Panc1 (cell line): Measurements from ENCODE around the gene ACTR1B. TPM values are rescaled to one million over a fixed set of nuclear protein-coding genes. Genes with fewer than 3 reads are reported as not detected.

Source experiments
- ATAC-seq: fragments of 200-7000 bp; cut with Tn5 transposase; 2 replicates; pipeline ENCODE4 v1.9.1; 2020; ENCODE audit warnings: mild to moderate bottlenecking, moderate library complexity
- BruUV-seq: library from RNA; stranded (reverse); fragments of 400-500 nt; replicated peaks from 2 replicates; lab custom pipeline; 2021; lab: Mats Ljungman, UMichigan
- CTCF ChIA-PET: fragments of 300-600 bp; sonication (Branson Sonifier 250); formaldehyde crosslinking; loops from one replicate; lab custom pipeline; 2022; ENCODE audit warnings: antibody characterized with exemption; lab: Charles Lee
- POLR2A ChIA-PET: fragments of 300-600 bp; sonication (Branson Sonifier 250); formaldehyde crosslinking; loops from one replicate; lab custom pipeline; 2022; ENCODE audit warnings: antibody characterized with exemption; lab: Charles Lee
- DNase-seq: peaks from one replicate; pipeline ENCODE4 v3.0.0-alpha.2; 2010; ENCODE audit warnings: low read depth, low spot score
- H3K27ac ChIP-seq: 2 replicates; pipeline ENCODE4 v1.5.1; 2011; ENCODE audit warnings: mild to moderate bottlenecking, low read length, inconsistent platforms
- H3K27me3 ChIP-seq: fragments of 200-500 bp; sonication (Bioruptor generic); 2 replicates; pipeline ENCODE4 v1.6.0; 2014; ENCODE audit warnings: low read length, inconsistent platforms; ENCODE audit not compliant: control insufficient read depth, insufficient read depth
- H3K36me3 ChIP-seq: fragments of 200-500 bp; sonication (Bioruptor generic); 2 replicates; pipeline ENCODE4 v1.5.1; 2014; ENCODE audit warnings: inconsistent platforms, mild to moderate bottlenecking, low read length, moderate library complexity; ENCODE audit not compliant: control insufficient read depth, insufficient read depth
- H3K4me1 ChIP-seq: 2 replicates; pipeline ENCODE4 v1.5.1; 2011; ENCODE audit warnings: inconsistent platforms, mild to moderate bottlenecking, low read length, moderate library complexity; ENCODE audit not compliant: control insufficient read depth, insufficient read depth
- H3K4me3 ChIP-seq, 2 experiments: 2 replicates each; pipeline ENCODE4 v1.5.1; 2011 to 2012; ENCODE audit warnings: low read depth in 2 of 2, low read length in 2 of 2, mild to moderate bottlenecking in 2 of 2, inconsistent platforms in 1 of 2, moderate library complexity in 1 of 2
- H3K9me3 ChIP-seq: fragments of 200-500 bp; sonication (Bioruptor generic); 2 replicates; pipeline ENCODE4 v1.5.1; 2014; ENCODE audit warnings: low read depth, mild to moderate bottlenecking, inconsistent platforms, low read length, moderate library complexity; ENCODE audit not compliant: control insufficient read depth, insufficient read depth
- POLR2AphosphoS5 ChIP-seq: IDR thresholded peaks from 2 replicates; pipeline ENCODE4 v1.6.1; 2012; ENCODE audit warnings: mild to moderate bottlenecking, low read depth, low read length, moderate library complexity
- REST ChIP-seq, 2 experiments: IDR thresholded peaks; 2 replicates each; pipeline ENCODE4 v1.6.1; 2011 to 2012; ENCODE audit warnings: low read depth in 2 of 2, control low read depth in 1 of 2, low read length in 1 of 2, mild to moderate bottlenecking in 1 of 2, moderate library complexity in 1 of 2; ENCODE audit not compliant: insufficient read depth in 1 of 2
- SIN3A ChIP-seq: IDR thresholded peaks from 2 replicates; pipeline ENCODE4 v1.6.1; 2012; ENCODE audit warnings: low read depth, mild to moderate bottlenecking, low read length, moderate library complexity, borderline replicate concordance; ENCODE audit not compliant: insufficient read depth
- TCF7L2 ChIP-seq: IDR thresholded peaks from 2 replicates; pipeline ENCODE4 v1.6.1; 2011; ENCODE audit warnings: mild to moderate bottlenecking, low read depth, low read length, inconsistent platforms
- in situ Hi-C: cut with HindIII; loops from 2 replicates; pipeline ENCODE4 v1.10.0; 2016; ENCODE audit warnings: low sequenced_read_pairs, low pct_unique_long_range_greater_than_20kb
- intact Hi-C: fragments of 100-400 bp; cut with micrococcal nuclease; formaldehyde crosslinking; loops from one replicate; pipeline ENCODE4 v1.10.0; 2022; ENCODE audit not compliant: unreplicated experiment
- total RNA-seq: library from RNA; stranded (reverse); gene quantifications from one replicate; pipeline ENCODE4 v1.2.1, GENCODE V29; 2021; ENCODE audit not compliant: unreplicated experiment
- TF ChIP-seq, protein P1 (sequence below): fragments of 450-650 bp; IDR thresholded peaks from 2 replicates; pipeline ENCODE4 v1.5.1; 2017; ENCODE audit warnings: mild to moderate bottlenecking

The ACTR1B gene
- total RNA-seq, 1 experiment from 2014 or later = 28.1 TPM

DNA sequence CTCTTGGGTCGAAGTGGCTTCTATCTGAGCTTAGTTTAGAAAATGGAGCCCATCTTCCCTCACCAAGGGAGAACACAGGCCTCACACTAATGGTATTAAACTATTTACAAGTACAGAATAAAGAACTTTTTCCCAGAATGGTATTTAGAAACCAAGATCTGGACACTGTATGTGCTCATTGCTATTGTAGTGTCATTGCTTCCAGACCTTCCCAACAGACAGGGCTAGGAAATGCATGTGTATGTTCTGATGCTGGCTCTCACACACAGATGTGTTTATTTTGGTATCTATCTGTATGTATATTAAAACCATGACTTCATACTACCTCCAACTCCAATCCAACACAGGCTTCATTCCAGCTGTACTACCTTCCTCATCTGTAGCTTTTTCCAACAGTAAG, 10.0 kb downstream of the ACTR1B start:
- TF ChIP-seq TCF7L2 = no peak
- TF ChIP-seq REST (IDR thresholded peaks at IDR 0.05; ENCODE audit: insufficient read depth in 1 of 2, low read depth in 2 of 2, low read length in 1 of 2) = no peak
- TF ChIP-seq SIN3A = no peak
- in situ Hi-C loops (no loop called here), intact Hi-C loops (no loop called here)
- no peaks in the 10 kb centered on the region for H3K4me1 ChIP-seq
- H3K36me3 ChIP-seq = no peaks in the 10 kb centered on the region
- POLR2A ChIA-PET = no interaction called here
- no peak overlapping the region for H3K4me3 ChIP-seq
- DNase-seq = no peak
- peaks cover 4% of the 10 kb centered on the region; the same call in 1 of the 2 replicates for H3K9me3 ChIP-seq
- CTCF ChIA-PET = no interaction called here
- no peaks in the 10 kb centered on the region for H3K27me3 ChIP-seq
- BruUV-seq = no TSS peak
- ATAC-seq = no peak
- H3K27ac ChIP-seq = no peak overlapping the region

DNA sequence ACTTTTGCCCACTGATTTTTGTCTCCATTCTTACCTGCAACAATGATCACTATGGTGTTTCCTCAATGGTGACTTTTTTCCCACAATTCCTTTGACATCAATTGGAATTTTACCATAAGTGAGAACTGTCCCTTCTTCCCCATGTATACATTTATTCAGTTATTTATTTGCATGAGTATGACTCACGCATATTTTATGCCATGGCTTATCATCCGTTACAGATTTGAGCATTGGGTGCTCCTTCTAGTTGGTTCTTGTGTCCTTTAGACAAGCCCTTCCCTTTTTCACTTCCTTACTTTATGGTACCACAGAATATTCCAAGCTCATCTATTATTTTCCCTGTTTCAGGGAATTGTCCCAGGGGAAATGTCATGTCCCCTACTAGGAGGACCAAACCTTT, 10.4 kb downstream of the ACTR1B start:
- Histone ChIP-seq H3K27me3 (no peaks in the 10 kb centered on the region), H3K4me1 (no peaks in the 10 kb centered on the region), H3K4me3 (no peak overlapping the region), H3K27ac (no peak overlapping the region), H3K9me3 (peaks cover 4% of the 10 kb centered on the region; the same call in 1 of the 2 replicates), H3K36me3 (peaks cover 4% of the 10 kb centered on the region; the same call in 1 of the 2 replicates)
- intact Hi-C loops = no loop called here
- DNase-seq = no peak
- in situ Hi-C loops = no loop called here
- BruUV-seq = TSS peak; percentile 61
- TF ChIP-seq TCF7L2 (no peak), REST (IDR thresholded peaks at IDR 0.05; ENCODE audit: insufficient read depth in 1 of 2, low read depth in 2 of 2, low read length in 1 of 2) (no peak), SIN3A (no peak), POLR2AphosphoS5 (no peak)
- TF ChIP-seq, protein P1, sequence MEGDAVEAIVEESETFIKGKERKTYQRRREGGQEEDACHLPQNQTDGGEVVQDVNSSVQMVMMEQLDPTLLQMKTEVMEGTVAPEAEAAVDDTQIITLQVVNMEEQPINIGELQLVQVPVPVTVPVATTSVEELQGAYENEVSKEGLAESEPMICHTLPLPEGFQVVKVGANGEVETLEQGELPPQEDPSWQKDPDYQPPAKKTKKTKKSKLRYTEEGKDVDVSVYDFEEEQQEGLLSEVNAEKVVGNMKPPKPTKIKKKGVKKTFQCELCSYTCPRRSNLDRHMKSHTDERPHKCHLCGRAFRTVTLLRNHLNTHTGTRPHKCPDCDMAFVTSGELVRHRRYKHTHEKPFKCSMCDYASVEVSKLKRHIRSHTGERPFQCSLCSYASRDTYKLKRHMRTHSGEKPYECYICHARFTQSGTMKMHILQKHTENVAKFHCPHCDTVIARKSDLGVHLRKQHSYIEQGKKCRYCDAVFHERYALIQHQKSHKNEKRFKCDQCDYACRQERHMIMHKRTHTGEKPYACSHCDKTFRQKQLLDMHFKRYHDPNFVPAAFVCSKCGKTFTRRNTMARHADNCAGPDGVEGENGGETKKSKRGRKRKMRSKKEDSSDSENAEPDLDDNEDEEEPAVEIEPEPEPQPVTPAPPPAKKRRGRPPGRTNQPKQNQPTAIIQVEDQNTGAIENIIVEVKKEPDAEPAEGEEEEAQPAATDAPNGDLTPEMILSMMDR = no peak
- ATAC-seq = no peak
- ChIA-PET CTCF (no interaction called here), POLR2A (no interaction called here)
